T-helper 2 cell treated with Interferon-gamma antibody and Interleukin-4, amounts not matched to agents 5 μg/mL and 100 μg/mL, for 36 hours (primary cell): ENCODE data around the gene ADCY2.

ENCODE experiments used
- DNase-seq: peaks from one replicate; pipeline ENCODE4 v3.0.0; 2021; ENCODE audit warnings: low spot score
- H3K27ac Mint-ChIP-seq: one replicate; pipeline ENCODE4 v1.8.0; 2021; ENCODE audit warnings: mild to moderate bottlenecking, mixed read lengths
- H3K27me3 Mint-ChIP-seq: one replicate; pipeline ENCODE4 v1.8.0; 2021; ENCODE audit warnings: low read depth, mixed read lengths
- H3K36me3 Mint-ChIP-seq: one replicate; pipeline ENCODE4 v1.8.0; 2021; ENCODE audit warnings: low read depth, mixed read lengths
- H3K4me1 Mint-ChIP-seq: one replicate; pipeline ENCODE4 v1.8.0; 2021; ENCODE audit warnings: low read depth, mixed read lengths
- H3K4me3 Mint-ChIP-seq: one replicate; pipeline ENCODE4 v1.8.0; 2022; ENCODE audit warnings: mild to moderate bottlenecking, moderate library complexity, mixed read lengths
- H3K9me3 Mint-ChIP-seq: one replicate; pipeline ENCODE4 v1.8.0; 2021; ENCODE audit warnings: mixed read lengths

ADCY2 gene

DNA sequence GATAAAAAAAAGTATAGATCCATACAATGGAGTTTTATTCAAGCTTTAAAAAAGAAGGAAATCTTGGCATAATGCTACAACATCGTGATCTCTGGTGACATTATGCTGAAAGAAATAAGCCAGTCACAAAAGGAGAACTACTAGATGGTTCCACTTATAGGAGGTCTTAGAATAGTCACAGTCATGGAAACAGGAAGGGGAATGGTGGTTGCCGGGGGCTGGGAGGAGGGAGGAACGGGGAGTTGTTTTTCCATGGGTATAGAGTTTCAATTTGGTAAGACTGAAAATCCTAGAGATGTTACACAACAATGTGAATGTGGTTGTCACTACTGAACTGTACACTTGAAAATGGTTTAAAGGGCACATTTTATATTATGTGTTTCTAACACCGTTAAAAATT lies 360.5 kb downstream of the ADCY2 start:
- H3K4me3 Mint-ChIP-seq = no peak overlapping the region
- no peaks in the 10 kb centered on the region for H3K36me3 Mint-ChIP-seq
- H3K27ac Mint-ChIP-seq = no peak overlapping the region
- no peaks in the 10 kb centered on the region for H3K4me1 Mint-ChIP-seq
- H3K27me3 Mint-ChIP-seq = peaks cover 12% of the 10 kb centered on the region
- DNase-seq = no peak
- no peaks in the 10 kb centered on the region for H3K9me3 Mint-ChIP-seq

DNA sequence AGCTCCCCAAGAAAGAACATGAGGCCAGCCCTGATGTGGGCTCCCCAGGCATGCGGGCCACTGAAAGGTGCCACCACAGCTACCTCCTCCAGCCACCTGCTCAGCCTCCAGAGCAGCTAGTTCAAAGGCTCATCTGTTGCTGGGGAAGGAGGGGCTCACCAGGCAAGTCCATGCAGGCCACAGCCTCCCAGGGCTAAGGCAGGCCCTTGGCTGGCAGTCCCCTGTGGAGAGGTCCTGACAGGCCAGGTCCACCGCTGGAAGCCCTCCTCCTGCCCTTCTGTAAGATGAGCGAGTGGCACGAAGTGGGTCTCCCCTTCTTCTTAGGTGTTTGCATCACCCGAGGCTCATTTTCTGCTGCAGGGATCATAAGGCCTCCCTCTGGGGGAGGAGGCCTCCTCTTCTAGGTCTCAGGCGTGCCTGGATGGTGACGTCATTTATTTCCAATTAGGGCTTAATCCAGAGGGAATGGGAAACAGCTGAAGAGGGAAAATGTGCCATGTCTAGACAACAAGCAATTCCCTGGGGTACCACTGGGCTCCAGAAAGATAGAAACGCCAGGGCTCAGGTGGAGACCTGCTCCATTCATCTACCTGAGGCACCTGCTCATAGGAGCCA lies 363.4 kb downstream of the ADCY2 start:
- no peaks in the 10 kb centered on the region for H3K4me1 Mint-ChIP-seq
- H3K27me3 Mint-ChIP-seq = peaks cover 4% of the 10 kb centered on the region
- H3K36me3 Mint-ChIP-seq = no peaks in the 10 kb centered on the region
- no peak overlapping the region for H3K4me3 Mint-ChIP-seq
- H3K9me3 Mint-ChIP-seq = no peaks in the 10 kb centered on the region
- no peak for DNase-seq
- H3K27ac Mint-ChIP-seq = no peak overlapping the region

DNA sequence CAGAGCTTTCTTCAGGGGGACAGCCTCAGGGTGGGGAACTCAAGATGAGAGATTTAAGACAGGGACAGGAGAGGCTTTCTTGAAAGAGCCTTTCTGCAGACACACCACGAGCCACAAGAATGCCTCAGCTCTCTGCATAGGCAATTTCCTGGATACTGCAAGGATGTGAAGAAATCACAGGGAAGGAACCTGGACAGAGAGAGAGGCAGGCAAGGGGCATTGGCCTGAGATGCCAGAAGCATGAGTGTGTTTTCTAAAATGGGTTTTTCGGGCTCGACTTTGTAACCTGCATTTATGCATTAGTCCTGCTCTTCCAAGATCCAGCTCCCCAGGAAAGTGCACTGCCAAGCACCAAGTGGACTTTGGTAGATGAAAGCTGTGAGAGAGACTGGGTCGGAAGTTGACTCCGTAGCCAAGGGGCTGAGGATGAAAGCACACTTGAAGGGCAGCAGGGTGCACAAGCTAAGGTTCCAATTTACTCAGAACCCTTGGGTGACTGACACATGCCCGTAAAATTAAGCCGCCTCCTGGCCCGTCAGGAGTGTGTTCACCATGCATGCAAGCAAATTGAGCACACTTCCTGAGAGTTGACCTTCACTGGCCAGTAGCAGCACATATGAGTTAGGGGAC lies 364.1 kb downstream of the ADCY2 start:
- no peak for DNase-seq
- peaks cover 2% of the 10 kb centered on the region for H3K27me3 Mint-ChIP-seq
- no peaks in the 10 kb centered on the region for H3K4me1 Mint-ChIP-seq
- no peak overlapping the region for H3K4me3 Mint-ChIP-seq
- no peaks in the 10 kb centered on the region for H3K36me3 Mint-ChIP-seq
- H3K9me3 Mint-ChIP-seq = no peaks in the 10 kb centered on the region
- no peak overlapping the region for H3K27ac Mint-ChIP-seq

DNA sequence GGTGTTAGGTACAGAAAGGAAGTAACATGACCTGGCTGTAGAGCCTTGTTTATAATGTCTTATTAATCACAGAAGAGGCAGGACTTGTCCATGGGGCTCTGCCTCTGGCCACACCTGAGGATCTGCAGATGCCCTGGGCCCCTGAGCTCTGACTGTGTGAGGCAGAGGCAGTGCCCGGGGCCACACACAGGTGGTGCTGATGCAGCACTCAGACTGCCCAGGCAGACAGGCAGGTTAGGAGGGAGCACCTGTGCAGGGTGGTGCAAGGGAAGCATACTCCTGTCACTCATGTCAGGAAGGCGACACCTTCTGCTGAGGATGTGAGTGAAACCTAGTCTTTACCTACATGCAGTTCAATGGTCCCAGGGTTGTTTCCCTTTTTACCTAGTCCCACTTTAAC lies 366.3 kb downstream of the ADCY2 start:
- no peaks in the 10 kb centered on the region for H3K36me3 Mint-ChIP-seq

DNA sequence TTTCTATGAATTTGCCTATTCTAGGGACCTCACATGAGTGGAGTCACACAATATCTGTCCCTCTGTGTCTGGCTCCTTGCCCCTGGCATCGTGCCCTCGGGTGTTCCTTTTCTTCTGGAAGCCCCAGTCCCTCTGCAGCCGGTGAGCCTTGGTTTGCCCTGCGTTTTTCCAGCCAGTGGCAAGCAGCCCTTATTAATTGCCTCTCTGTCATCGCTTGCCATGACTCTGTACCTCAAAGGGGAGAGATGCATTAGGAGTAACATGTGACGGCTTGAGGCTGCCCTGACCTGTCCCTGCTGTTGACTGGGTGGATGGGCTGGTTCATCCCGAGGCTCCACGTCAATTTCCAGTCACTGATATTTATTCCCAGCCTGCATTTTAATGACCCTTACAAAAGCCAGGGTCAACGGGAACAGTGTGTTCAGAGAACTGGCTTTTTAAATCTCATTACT lies 367.7 kb downstream of the ADCY2 start:
- Mint-ChIP-seq H3K4me3 (no peak overlapping the region), H3K36me3 (no peaks in the 10 kb centered on the region), H3K9me3 (no peaks in the 10 kb centered on the region), H3K27ac (no peak overlapping the region), H3K27me3 (no peaks in the 10 kb centered on the region), H3K4me1 (no peaks in the 10 kb centered on the region)
- DNase-seq = no peak

More for the DNA sequence above, 366.3 kb downstream of the ADCY2 start:
- Mint-ChIP-seq H3K9me3 (no peaks in the 10 kb centered on the region), H3K27ac (no peak overlapping the region), H3K27me3 (no peaks in the 10 kb centered on the region), H3K4me3 (no peak overlapping the region), H3K4me1 (no peaks in the 10 kb centered on the region)
- DNase-seq = no peak

DNA sequence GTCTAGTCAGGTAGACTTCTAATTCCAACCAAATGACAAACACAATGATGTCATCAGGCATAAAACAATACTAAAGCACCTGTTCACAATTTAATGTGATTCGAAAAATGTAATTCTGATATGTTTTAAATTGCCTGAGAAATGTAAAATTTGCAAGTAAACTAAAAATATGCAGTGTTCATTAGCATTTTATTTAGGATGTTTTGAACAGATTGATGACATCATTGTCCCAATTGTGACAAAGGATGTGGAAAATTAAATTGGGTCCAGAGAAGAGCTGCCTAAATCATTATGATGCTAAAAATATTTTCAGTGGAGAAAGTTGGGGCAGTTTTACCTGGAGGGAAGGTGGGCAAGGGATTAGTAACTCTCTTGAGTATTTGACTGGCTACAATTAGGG lies 368.5 kb downstream of the ADCY2 start:
- Mint-ChIP-seq H3K27me3 (no peaks in the 10 kb centered on the region), H3K9me3 (no peaks in the 10 kb centered on the region), H3K4me1 (no peaks in the 10 kb centered on the region), H3K4me3 (no peak overlapping the region), H3K27ac (no peak overlapping the region), H3K36me3 (no peaks in the 10 kb centered on the region)
- DNase-seq = no peak

DNA sequence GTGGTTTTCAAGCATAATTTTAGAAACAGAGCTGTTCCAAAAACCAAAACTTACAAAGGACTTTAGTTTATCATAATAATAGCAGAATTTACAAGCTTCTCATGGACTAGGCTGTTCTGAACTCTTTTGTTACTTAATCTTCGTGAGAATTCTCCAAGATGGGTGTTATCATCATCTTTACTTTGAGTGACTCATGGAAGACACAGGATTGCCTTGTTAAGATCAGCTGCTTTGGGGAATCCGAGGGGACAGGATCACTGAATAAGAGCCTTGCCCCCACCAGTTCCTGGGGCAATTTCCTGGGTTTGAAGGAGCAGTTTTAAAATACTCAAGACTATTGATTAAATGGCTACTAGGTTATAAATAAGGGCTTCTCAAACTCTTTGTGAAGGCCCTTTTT lies 374.5 kb downstream of the ADCY2 start:
- Mint-ChIP-seq H3K27me3 (peaks cover 4% of the 10 kb centered on the region), H3K4me3 (no peak overlapping the region), H3K9me3 (no peaks in the 10 kb centered on the region), H3K36me3 (no peaks in the 10 kb centered on the region), H3K4me1 (no peaks in the 10 kb centered on the region), H3K27ac (no peak overlapping the region)
- DNase-seq = no peak

DNA sequence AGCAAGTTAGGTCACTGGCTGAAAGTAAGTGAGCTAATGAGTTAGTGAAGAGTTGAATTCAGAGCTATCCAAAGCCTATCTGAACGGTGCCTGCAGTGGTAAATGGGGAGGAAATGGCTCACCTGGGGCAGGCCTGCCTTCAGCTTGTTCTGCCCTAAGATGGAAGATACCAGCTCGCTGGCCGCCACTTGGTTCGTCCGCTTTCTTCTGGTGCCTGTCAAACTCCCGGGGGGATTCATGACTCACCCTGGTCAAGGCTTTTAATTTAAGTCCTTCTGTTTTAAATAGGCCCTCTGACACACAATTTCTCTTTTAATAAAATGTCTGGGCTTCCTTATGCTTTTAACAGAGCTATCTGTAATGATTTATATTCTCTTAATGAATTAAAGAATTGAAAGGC lies 376.2 kb downstream of the ADCY2 start:
- no peak overlapping the region for H3K4me3 Mint-ChIP-seq
- no peak for DNase-seq
- no peaks in the 10 kb centered on the region for H3K9me3 Mint-ChIP-seq
- no peak overlapping the region for H3K27ac Mint-ChIP-seq
- H3K27me3 Mint-ChIP-seq = peaks cover 8% of the 10 kb centered on the region
- no peaks in the 10 kb centered on the region for H3K36me3 Mint-ChIP-seq
- H3K4me1 Mint-ChIP-seq = no peaks in the 10 kb centered on the region

DNA sequence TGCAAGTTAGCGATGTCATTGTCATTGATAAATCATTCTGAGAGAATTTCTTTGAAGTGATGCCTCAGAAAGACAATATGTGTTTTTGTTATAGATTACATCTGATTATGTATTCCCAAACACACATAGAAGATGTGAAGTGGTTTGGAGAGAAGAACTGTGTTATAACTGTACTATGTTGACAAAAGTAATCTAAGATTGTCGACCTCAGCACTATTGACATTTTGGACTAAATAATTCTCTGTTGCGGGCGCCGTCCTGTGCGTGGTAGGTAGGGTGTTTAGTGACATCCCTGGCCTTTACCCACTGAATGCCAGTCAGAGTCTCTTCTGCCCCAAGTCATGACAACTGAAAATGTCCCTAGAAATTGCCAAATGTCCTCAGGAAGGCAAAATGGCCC lies 377.2 kb downstream of the ADCY2 start:
- H3K4me1 Mint-ChIP-seq = no peaks in the 10 kb centered on the region
- no peak overlapping the region for H3K4me3 Mint-ChIP-seq
- no peaks in the 10 kb centered on the region for H3K36me3 Mint-ChIP-seq
- peaks cover 11% of the 10 kb centered on the region for H3K27me3 Mint-ChIP-seq
- DNase-seq = no peak
- no peaks in the 10 kb centered on the region for H3K9me3 Mint-ChIP-seq
- H3K27ac Mint-ChIP-seq = no peak overlapping the region

DNA sequence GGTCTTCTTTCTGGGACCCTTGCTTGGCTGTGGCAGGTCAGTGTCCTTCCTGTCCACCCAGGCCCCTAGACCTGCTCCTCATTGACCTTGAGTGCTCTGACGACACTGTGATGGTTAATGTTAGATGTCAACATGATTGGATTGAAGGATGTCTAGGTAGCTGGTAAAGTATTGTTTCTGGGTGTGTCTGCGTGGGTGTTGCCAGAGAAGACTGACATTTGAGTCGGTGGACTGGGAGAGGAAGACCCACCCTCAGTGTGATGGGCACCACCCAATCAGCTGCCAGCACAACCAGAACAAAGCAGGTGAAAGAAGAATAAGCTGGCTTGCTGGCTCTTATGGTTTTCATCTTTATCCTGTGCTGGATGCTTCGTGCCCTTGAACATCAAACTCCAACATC lies 380.5 kb downstream of the ADCY2 start:
- Mint-ChIP-seq H3K27me3 (peaks cover 31% of the 10 kb centered on the region), H3K4me3 (no peak overlapping the region)

DNA sequence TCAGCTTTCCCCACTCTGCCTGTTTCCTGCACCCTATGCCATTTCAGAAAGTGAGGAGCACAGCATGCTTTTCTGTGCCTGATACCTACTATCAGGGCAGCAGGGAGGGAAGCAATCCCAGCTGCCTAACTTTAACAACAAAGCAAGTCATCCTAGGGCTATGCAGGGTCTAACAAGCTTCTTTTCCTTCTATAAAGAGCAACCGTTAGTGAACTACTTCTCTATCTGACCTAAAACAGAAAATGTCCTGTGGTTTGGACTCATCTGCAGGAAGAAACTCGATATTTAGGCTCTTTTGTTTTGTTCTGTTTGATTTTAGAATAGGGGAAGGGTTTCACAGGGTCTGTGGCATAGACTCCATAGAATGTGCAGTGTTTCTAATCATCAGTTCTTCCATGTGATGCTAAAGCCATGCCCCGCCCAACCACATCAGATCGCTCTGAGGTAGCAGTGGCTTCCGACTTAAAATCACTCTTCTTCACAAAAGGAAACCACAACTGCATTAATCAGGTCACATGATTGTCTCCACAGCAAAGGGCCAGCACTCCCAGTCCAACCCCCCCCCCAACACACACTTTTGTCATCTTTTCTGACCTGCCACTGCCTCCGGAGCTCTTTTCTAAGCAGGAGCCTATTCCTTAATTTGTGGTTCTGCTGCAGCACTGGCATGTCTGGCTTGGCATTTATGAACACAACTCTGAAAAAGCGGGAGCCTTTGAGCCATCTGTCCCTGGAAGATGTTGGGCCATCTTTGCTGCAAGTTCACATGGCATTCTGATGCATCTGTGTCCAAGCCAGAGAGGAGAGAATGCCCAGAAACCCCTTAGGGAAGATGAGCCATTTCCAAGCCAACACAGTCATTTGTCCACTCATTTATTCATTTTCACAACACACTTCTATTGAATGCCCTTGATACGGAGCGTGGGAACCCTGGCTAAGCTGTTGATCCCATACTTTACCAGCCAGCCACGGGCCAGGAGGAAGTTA lies 383.4 kb downstream of the ADCY2 start:
- no peak overlapping the region for H3K4me3 Mint-ChIP-seq

More for the DNA sequence above, 380.5 kb downstream of the ADCY2 start:
- DNase-seq = no peak
- H3K4me1 Mint-ChIP-seq = peaks cover 11% of the 10 kb centered on the region
- H3K36me3 Mint-ChIP-seq = no peaks in the 10 kb centered on the region
- no peaks in the 10 kb centered on the region for H3K9me3 Mint-ChIP-seq
- H3K27ac Mint-ChIP-seq = no peak overlapping the region

DNA sequence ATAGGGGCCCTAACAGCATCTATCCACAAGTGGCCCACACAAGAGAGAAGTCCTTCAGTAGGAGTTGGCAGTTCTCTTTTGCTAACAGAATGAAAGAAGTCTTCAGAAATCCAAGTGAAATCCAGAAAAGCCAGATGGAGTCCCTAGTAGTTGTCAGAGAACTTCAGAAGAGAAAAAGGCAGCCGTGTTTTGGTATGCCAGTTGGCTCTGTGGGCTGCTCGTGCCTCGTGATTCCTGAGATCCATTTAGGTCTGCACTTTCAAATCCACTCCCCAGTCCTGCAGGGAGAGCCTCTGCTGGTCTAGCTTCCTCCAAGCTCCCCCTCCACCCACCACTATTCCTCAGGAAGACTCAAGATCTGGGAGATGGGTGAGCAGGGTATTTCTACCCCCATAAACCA lies 386.0 kb downstream of the ADCY2 start:
- Mint-ChIP-seq H3K4me3 (no peak overlapping the region), H3K9me3 (no peaks in the 10 kb centered on the region), H3K27me3 (peaks cover 50% of the 10 kb centered on the region), H3K36me3 (no peaks in the 10 kb centered on the region), H3K27ac (no peak overlapping the region), H3K4me1 (peaks cover 11% of the 10 kb centered on the region)
- DNase-seq = no peak

More for the DNA sequence above, 383.4 kb downstream of the ADCY2 start:
- no peaks in the 10 kb centered on the region for H3K36me3 Mint-ChIP-seq
- peaks cover 46% of the 10 kb centered on the region for H3K27me3 Mint-ChIP-seq
- peaks cover 11% of the 10 kb centered on the region for H3K4me1 Mint-ChIP-seq
- no peaks in the 10 kb centered on the region for H3K9me3 Mint-ChIP-seq
- DNase-seq = no peak
- H3K27ac Mint-ChIP-seq = no peak overlapping the region

DNA sequence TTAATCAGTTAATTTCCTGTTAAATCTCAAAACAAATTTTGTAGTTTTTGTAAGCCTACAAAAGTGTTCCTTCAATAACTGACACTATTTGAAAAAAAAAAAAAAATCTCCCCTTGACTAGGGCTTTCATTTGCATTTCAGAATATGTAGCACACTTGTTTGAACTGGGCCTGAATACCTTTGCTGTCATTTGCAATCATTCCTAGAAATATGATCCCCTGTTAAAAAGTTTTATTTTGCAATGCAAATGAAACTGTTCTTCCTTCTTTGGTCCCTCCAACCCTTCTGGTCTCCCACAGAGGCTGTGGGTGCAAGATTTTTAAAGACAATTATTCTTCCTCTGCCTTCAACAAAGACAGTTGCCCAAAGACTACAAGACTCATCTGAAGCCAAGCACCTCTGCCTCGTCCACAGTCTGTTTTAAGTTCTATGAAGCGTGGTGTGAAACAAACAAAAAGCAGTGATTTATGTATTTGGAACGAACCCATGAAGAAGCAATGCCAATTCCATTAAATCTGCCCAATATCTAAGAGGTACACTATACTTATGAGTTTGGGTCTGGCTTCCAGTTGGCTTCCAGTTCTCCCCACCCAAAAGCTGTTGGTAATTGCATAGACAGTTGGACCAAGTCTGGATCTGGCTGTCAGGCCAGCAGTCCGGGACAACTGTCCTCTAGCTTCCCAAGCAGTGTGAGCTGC lies 388.9 kb downstream of the ADCY2 start:
- no peaks in the 10 kb centered on the region for H3K36me3 Mint-ChIP-seq
- no peaks in the 10 kb centered on the region for H3K9me3 Mint-ChIP-seq
- H3K4me1 Mint-ChIP-seq = peaks cover under 1% of the 10 kb centered on the region
- no peak overlapping the region for H3K27ac Mint-ChIP-seq
- DNase-seq = no peak
- H3K4me3 Mint-ChIP-seq = no peak overlapping the region
- H3K27me3 Mint-ChIP-seq = peaks cover 35% of the 10 kb centered on the region
